Renal pelvis (tissue), 12 donors: Measurements from ENCODE around the gene OR2D2. TPM values are rescaled to one million over a fixed set of nuclear protein-coding genes. Genes with fewer than 3 reads are reported as not detected.
"Not testable (repeated sequence)": the region's sequence is repeated elsewhere in the genome, so short reads cannot be mapped to it uniquely, and the experiment has no call there.

Experiments
- DNase-seq: peaks from one replicate; pipeline ENCODE4 v3.0.0-alpha.2; 2013
- long read RNA-seq, 16 experiments: transcript quantifications; one replicate each; lab custom pipeline, GENCODE V29; 2026
- polyA plus RNA-seq, 3 donors: library from polyadenylated mRNA; unstranded; fragments of 120-200 nt; gene quantifications; one replicate each; pipeline ENCODE4 v1.2.1, GENCODE V29; 2013; ENCODE audit not compliant: insufficient read length in 3 of 3

Gene OR2D2, protein sequence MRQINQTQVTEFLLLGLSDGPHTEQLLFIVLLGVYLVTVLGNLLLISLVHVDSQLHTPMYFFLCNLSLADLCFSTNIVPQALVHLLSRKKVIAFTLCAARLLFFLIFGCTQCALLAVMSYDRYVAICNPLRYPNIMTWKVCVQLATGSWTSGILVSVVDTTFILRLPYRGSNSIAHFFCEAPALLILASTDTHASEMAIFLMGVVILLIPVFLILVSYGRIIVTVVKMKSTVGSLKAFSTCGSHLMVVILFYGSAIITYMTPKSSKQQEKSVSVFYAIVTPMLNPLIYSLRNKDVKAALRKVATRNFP
- not detected for polyA plus RNA-seq
- long read RNA-seq, donor 1: 0 reads
- long read RNA-seq, donor 2: 0 reads
- long read RNA-seq, donor 3: 0 reads
- long read RNA-seq, donor 4: 0 reads
- long read RNA-seq, donor 5: 0 reads
- long read RNA-seq, donor 6: 0 reads
- long read RNA-seq, donor 7: 0 reads
- long read RNA-seq, donor 8: 0 reads
- long read RNA-seq, donor 9: 0 reads
- long read RNA-seq, donor 10: 0 reads
- long read RNA-seq, donor 11: 0 reads
- long read RNA-seq, donor 12: 0 reads
- long read RNA-seq, donor 13: 0 reads
- long read RNA-seq, donor 14: 0 reads
- long read RNA-seq, donor 15: 0 reads
- long read RNA-seq, donor 16, partial matches to known transcripts: 0 of 1 reads
- long read RNA-seq, donor 16, other reads (novel, unspliced or antisense): 0 of 1 reads

DNA sequence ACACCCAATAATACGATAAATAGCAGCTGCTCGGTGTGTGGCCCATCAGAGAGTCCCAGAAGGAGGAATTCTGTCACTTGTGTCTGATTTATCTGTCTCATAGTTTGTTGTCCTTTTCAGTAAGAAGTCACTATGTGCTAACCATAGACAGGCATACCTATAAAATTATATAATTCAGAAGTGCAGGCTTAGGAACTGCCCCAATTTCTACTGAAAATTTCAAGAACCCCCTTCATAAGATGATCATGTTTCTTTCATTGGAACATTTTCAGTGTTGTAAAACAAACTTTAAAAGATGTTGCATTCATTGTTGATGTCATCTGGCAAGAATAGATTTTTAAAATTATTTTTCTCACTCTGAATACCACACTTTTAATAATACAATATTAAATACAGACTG lies at the start of gene OR2D2:
Gene OR2D2, minus strand, starts transcription at position 101 of the 400 bp plus-strand sequence. Its CDS starts 0 bp downstream, at position 101.
- no peak for DNase-seq

DNA sequence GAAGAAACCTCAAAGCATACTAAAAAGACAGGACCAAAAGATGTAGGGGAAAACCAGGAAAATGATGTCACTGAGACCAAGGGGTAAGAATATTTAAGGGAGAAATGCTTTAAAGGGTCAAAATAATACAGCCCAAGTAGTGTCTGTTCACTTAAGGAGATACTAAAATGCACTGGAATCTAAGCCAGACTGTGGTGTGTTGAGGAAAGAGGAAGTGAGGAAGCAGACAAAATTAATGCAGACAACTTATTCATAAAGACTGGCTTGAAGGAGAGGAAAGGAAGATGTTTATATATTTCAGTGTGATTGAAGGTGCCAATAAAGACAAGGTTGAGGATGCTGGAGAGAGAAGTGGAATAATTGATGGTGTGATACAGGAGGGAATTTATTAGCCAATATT lies 49.7 kb upstream of the OR2D2 start:
- DNase-seq: no peak

DNA sequence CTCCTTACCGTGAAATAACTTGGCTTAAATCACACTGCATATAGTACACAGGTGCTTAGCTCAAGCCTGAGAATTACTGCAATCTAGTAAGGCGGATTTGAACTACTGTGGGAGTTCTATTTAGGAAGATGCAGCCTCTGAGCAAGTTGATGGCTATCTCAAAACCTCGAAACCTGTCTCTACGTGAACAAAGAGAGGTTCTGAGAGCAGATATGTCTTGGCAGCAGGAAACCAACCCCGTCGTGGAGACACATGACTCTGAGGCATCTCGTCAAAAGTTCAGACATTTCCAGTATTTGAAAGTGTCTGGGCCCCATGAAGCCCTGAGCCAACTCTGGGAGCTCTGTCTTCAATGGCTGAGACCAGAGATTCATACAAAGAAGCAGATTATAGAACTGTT lies 39.8 kb upstream of the OR2D2 start:
- DNase-seq: no peak

DNA sequence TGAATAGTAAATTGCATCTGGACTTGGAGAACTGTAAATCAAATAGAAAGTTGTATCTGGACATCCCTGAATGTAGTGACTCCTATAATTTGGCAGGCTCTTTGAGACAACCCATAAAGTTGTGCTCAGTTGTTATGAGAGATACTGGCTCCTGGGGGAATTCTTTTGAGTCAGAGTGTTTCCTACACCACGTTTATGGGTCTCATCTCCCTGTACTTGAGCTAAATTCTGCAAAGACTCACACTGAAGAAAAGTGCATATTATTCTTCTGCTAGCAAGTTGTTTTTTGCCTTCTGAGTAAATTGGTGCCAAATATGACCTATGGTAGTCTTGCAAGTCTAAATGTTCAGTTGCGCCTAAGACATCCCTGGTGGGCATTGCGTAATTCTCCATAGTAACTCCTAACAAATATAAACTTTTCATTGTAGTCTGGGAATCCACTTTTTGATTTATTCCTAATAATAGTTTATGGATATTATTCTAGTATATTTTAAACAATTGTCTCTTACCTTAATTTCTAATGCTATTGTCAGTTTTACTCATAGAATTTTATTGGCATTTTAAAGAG lies 38.9 kb upstream of the OR2D2 start:
- no peak for DNase-seq

DNA sequence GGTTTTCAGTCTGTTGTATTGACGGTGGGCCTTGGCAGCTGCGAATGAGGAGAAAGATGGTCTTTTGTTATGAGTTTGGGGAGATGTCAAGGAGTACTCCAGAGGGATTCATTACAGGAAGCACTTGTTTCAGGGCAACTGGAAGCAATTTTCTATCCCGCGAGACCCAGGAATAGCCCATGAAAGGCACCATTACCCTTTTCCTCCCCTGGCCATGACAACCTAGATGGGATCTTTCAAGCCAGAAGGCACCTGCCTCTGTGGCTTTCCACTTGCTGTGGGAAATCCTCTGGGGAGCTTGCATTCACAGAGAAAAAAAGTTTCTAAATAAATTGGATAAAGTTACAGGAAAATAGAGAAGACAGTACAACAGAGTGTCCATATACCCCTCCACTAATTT lies 36.6 kb upstream of the OR2D2 start:
- DNase-seq: no peak

DNA sequence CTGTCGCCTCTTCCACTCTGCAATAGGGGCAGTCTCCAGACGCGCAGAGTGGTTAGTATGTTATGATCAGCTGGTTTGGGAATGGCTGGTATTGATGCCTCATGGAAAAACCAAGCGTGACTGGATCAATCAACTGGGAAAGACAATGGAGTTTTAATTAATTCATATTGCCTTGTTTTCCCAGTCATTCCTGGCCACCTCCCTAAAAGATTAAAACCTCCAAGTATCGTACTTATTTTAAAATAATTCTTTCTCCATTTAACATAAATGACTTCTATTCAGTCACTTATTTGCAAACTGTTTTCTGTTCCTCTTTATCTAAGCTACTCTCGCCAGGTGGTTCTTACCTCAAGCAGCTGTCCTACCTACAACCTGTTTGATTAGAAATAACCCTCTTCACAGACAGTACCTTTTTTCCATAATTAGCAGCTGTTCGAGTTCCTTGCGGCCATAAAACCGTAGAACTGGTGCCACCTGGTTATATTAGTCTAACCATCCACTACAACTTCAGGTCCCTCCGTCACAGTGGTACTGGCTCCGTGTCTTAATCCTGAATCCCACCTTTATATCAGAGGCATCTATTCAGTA lies 34.8 kb upstream of the OR2D2 start:
- DNase-seq: no peak

DNA sequence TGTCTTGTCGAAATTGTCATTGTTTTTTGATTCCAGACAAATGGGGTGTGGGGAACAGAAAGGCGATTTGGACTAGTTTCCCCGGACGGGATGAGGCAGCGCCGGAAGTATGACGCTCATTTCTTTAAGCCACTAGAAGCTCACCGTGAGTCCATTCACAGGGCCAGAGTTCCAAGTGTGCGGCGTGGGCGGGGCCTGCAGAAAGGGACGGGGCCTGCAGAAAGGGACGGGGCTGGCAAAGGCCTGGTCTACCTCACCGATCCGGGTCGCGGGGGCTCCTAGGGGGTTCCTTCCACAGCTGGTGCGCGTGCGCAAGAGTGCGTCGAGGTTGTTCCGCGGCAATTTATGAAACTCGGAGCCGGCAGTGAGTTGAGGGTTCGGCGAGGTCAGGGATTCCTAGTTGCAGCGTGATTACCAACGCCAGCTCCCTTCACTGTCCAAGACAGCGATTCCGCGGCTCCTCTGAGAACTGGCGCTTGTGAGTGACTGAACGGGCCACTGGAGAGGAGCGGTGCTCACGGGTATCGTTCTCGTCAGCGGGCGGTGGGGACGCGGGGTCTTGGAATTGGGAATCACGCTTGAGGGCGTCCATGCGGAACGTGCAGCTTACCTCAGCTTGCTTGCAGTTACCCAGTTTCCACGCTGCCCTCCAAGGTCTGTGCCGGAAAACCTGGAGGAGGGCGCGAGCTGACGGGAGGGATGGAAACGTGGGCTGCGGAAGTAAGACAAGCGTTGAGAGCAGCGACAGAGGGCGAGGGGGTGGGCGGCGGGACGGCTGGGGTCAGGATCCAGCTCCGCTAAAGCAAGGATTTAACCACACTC lies 34.1 kb upstream of the OR2D2 start, which contains the start of gene ZNF215:
Gene ZNF215, plus strand, starts transcription at position 219 of the 822 bp plus-strand sequence. CDS start 5,847 bp downstream, outside the sequence.
- peak; percentile 47 for DNase-seq

DNA sequence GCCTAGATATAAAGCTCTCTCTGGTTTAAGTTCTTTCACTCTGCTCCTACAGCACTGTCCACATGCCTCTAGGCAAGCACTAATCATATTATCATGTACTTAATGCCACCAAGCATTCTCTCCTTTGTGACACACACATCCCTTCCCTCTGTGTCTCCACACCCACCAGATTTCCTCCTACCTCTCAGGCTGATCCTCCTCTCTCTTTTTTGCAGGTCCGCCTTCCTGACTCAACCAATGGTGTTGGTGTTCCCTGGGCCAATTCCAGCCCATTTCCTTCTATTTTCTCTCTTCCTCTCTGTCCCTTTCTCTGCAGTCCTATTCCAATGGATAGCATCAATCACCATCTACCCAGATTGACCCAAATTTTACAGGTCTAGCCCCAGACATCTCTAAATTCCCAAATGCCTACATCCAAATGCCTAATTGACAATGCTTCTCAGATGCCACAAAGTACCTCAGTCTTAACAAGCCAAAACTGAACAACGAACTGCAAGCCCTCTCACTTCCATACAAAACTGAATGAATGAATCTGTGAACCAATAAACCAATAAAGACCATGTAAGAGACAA lies 33.4 kb upstream of the OR2D2 start:
- no peak for DNase-seq

DNA sequence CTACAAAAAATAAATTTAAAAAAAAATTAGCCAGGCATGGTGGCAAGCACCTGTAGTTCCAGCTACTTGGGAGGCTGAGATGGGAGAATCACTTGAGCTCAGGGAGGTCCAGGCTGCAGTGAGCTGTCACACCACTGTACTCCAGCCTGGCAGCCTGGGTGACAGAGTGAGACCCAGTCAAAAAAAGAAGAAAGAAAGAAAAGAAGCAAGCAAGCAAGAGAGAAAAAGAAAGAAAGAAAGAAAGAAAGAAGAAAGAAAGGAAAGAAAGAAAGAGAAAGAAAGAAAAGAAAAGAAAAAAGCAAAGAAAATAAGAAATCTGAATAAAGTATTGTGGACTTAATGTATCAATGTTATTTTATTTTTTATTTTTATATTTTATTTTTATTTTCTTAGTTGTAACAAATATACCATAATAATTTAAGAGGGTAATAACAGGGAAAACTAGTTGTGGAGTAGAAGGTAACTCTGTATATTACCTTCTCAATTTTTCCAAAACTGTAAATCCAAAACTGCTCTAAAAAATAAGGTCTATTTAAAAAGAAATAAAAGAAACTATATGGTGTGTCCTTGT lies 32.8 kb upstream of the OR2D2 start:
- no peak for DNase-seq

DNA sequence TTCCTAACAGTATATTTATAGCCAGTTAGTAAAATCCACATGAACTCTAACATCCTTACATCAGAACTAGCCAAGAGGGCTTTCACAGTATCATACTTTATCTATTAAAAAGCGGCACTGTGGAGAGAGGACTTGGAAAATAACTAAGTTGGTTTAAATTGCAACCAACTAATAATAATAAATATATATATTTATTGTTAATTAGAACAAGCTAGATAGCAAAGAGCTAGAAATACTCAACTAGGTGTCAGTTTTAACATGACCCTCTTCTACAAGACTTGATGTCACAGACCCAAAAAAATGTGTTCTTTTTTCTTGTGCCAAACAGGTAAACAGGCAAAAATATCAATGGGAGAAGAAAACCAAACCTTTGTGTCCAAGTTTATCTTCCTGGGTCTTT lies 28.4 kb upstream of the OR2D2 start, which contains the start of gene OR2D3:
Gene OR2D3, plus strand, starts transcription at position 301 of the 400 bp plus-strand sequence. Its CDS starts 0 bp downstream, at position 301.
- no peak for DNase-seq

DNA sequence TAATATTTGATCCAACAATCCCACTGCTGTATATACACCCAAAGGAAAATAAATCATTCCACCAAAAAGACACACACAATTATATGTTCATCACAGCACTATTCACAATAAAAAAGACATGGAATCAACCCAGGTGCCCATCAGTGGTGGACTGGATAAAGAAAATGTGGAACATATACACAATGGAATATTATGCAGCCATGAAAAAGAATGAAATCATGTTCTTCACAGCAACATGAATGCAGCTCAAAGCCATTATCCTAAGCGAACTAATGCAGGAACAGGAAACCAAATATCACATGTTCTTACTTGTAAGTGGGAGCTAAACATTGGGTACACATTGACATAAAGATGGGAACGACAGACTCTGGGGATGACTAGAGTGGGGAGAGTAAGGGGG lies 27.4 kb upstream of the OR2D2 start:
- DNase-seq: no peak

DNA sequence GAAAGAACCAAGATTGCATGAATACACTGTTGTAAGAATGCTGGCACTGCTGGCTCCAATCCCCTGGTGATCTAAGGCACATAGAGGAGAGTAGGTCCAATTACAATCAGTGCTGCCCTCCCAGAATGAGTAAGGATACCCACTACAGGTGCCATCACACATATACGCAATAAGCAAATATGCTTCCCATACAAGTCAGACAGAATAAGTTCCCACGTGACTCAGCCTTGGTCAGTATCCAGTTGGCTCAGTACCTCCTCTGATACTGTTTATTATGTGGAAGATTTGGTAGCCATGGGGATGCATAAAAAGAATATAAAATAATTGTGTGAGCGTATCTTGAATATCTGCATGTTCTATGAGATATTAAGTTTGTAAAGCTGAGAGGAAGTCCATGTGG lies 19.6 kb upstream of the OR2D2 start:
- DNase-seq: no peak

DNA sequence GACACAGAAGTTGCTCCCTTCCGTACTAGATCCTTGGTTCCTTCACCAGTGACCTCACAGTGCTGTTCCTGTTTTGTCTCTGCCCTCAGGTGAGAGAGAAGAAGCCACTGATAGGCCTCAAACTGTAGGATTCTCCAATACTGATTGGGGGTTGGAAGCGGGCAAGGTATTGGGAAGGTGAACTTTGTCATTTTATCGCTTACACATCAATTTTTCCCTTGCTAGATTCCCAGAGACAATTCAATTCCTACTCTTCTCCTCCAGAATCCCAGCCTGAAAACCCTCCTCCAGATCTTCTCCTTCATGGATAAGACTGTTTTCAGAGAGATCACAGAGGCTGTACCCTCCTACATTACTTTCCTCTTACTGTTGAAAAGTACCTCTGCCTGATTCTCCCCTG lies 19.1 kb upstream of the OR2D2 start:
- no peak for DNase-seq

DNA sequence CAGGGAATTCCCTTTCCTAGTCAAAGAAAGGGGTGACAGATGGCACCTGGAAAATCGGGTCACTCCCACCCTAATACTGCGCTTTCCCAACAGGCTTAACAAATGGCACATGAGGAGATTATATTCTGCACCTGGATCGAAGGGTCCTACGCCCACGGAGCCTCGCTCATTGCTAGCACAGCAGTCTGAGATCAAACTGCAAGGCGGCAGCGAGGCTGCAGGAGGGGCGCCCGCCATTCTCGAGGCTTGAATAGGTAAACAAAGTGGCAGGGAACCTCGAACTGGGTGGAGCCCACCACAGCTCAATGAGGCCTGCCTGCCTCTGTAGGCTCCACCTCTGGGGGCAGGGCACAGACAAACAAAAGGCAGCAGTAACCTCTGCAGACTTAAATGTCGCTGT lies 12.5 kb upstream of the OR2D2 start:
- DNase-seq: not testable (repeated sequence)

DNA sequence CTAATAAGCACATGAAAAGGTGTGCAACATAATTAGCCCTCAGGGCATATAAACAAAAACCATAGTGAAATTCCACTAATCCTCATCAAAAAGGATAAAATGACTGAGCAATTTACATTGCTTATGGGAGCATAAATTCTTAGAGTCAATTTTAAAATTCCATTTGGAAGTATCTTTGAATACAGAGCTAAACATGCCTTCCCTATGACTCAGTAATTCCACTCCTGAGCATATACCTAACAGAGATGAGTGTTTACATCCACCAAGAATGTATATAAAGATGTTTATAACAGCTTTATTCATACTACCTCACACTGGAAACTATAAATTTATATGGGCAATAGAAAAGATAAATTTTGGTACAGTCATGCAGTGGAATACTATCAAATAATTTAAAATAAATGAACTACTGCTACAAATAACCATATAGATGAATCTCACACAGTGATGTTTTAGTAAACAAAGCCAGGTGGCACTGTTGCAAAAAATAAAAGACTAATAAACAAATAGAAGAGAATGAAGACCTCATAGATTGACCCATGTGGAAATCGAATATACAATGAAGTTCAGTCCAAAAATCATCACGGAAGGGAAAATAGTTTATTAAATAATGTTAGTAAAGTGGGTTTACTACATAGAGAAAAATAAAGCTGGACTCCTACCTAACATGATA lies 8.2 kb upstream of the OR2D2 start:
- no peak for DNase-seq

DNA sequence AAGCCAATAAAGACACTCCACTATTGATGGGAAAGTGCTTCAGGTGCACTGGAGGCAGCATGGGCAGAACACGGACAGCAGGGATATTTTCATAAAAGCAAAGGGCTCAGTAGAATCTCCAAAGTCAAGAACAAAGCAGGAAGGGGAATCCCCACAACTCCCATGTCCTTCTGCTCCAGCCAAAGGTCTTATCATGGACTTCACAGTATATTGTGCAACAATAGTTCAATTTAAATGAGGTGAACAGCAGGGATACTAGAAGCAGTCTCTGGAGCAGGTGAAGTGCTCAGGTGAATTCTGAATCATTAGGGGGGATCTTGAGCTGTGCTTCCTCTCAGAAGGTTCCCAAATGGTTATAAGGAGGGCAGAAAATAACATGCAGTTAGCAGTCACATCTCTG lies 6.6 kb upstream of the OR2D2 start:
- no peak for DNase-seq

DNA sequence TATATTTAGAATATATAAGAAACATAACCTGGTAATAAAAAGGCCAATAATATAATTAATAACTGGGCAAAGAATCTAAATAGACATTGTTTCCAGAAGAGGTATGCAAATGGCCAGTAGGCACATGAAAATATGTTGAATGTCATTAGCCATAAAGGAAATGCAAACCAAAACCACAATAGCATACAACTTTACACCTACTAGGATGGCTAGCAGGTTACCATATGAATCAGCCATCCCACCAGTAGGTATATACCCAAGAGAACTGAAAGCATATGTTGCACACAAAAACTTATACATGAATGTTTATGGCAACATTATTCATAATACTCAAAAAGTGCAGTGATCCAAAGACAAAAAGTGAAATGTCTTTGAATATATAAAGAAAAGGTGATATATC lies 2.7 kb upstream of the OR2D2 start:
- no peak for DNase-seq

DNA sequence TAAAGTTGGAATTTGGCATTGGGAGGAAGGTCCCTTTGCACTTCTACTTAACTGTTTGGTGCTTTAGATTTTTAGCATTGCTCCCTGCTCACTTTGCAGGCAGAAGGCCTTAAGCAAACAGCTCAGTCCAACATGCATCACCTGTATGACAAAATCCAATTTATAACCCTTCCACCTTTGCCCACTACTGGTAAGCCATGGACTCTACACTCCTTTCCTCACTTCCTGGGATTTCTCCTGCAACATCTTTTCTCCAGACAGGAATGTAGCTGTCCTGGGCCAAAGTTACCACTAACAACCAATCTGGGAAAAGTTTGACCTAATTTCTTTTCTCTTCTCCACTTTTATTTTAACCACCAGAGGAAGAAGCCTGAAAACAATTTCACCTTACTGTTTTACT lies 1.8 kb upstream of the OR2D2 start:
- DNase-seq: no peak

DNA sequence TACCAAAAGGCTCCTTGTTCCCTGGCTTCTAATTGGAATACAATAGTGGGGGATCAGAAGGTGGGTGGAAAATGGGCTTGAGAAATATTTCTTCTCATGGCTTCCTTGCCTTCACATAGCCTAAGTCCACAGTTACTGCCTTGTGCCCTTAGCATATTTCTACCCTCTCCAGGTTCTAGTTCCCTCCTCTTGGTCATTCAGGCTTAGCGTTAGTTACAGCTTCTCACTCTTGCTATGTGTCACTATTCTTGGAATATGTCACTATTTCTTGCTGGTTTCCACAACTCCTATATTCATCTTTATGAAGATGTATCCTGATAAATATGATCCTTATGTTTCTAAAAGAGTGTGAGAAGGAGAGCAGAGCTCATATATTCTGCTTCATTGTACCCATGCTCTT lies 2.5 kb downstream of the OR2D2 start:
- DNase-seq: no peak

DNA sequence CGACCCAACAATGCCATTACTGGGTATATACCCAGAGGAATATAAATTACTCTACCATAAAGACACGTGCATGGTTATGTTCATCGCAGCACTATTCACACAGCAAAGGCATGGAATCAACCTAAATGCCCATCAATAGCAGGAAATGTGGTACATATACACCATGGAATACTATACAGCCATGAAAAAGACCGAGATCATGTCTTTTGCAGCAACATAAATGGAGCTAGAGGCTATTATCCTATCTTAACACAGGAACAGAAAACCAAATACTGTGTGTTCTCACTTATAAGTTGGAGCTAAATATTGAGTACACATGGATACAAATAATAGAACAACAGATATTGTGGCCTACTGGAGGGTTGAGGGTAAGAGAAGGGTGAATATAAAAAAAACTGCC lies 3.5 kb downstream of the OR2D2 start:
- no peak for DNase-seq
